ENCODE measurements around the gene GDAP2. TPM values are rescaled to one million over a fixed set of nuclear protein-coding genes. Genes with fewer than 3 reads are reported as not detected.

GDAP2 gene
- total RNA-seq, 1 experiment from 2014 or later = 18.8 TPM

- Mint-ChIP-seq H3K4me1 (ENCODE audit: low read depth, unreplicated experiment) (no peaks in the 10 kb centered on the region), H3K4me3 (ENCODE audit: low read depth, unreplicated experiment) (no peak overlapping the region), H3K9me3 (ENCODE audit: low read depth, unreplicated experiment) (no peaks in the 10 kb centered on the region), H3K36me3 (ENCODE audit: insufficient read depth, unreplicated experiment) (no peaks in the 10 kb centered on the region), H3K27me3 (ENCODE audit: unreplicated experiment) (no peaks in the 10 kb centered on the region), H3K27ac (ENCODE audit: unreplicated experiment) (no peak overlapping the region)
- CTCF ChIA-PET = no interaction called here
- BruUV-seq (replicated peaks) = no TSS peak
- no peak for DNase-seq
- intact Hi-C loops (cut with micrococcal nuclease; ENCODE audit: unreplicated experiment) = loop anchor here (10.0 kb wide), 1 partner anchor 59 kb away; no protein-coding TSS in a partner anchor
- no peak for TF ChIP-seq CTCF (IDR thresholded peaks at IDR 0.05; ENCODE audit: unreplicated experiment)
Observed at GRCh38 chr1:117886101-117886795, 43.2 kb downstream of the GDAP2 start.

GRCh38 chr1:117883616-117884015 lies 45.8 kb downstream of the GDAP2 start:
- Mint-ChIP-seq H3K4me3 (ENCODE audit: low read depth, unreplicated experiment) (no peak overlapping the region), H3K9me3 (ENCODE audit: low read depth, unreplicated experiment) (no peaks in the 10 kb centered on the region), H3K36me3 (ENCODE audit: insufficient read depth, unreplicated experiment) (no peaks in the 10 kb centered on the region), H3K27me3 (ENCODE audit: unreplicated experiment) (no peaks in the 10 kb centered on the region), H3K27ac (ENCODE audit: unreplicated experiment) (no peak overlapping the region), H3K4me1 (ENCODE audit: low read depth, unreplicated experiment) (no peaks in the 10 kb centered on the region)
- CTCF ChIA-PET = no interaction called here
- no TSS peak for BruUV-seq (replicated peaks)
- no peak for DNase-seq
- intact Hi-C loops (cut with micrococcal nuclease; ENCODE audit: unreplicated experiment) = loop anchor here (10.0 kb wide), 1 partner anchor 61 kb away; no protein-coding TSS in a partner anchor
- TF ChIP-seq CTCF (IDR thresholded peaks at IDR 0.05; ENCODE audit: unreplicated experiment) = no peak

GRCh38 chr1:117879284-117879683 lies 50.1 kb downstream of the GDAP2 start:
- intact Hi-C loops (cut with micrococcal nuclease; ENCODE audit: unreplicated experiment) = no loop called here
- Mint-ChIP-seq H3K36me3 (ENCODE audit: insufficient read depth, unreplicated experiment) (peaks cover 9% of the 10 kb centered on the region), H3K9me3 (ENCODE audit: low read depth, unreplicated experiment) (peaks cover 3% of the 10 kb centered on the region), H3K27ac (ENCODE audit: unreplicated experiment) (no peak overlapping the region), H3K27me3 (ENCODE audit: unreplicated experiment) (no peaks in the 10 kb centered on the region), H3K4me3 (ENCODE audit: low read depth, unreplicated experiment) (no peak overlapping the region), H3K4me1 (ENCODE audit: low read depth, unreplicated experiment) (no peaks in the 10 kb centered on the region)
- TF ChIP-seq CTCF (IDR thresholded peaks at IDR 0.05; ENCODE audit: unreplicated experiment) = no peak
- CTCF ChIA-PET = interaction anchor here (0.6 kb wide), 1 partner anchor 15 kb away, joined by 3 read pairs; no protein-coding TSS in a partner anchor
- DNase-seq = no peak
- BruUV-seq (replicated peaks) = no TSS peak

- TF ChIP-seq CTCF (IDR thresholded peaks at IDR 0.05; ENCODE audit: unreplicated experiment) = no peak
- Mint-ChIP-seq H3K36me3 (ENCODE audit: insufficient read depth, unreplicated experiment) (peaks cover 9% of the 10 kb centered on the region), H3K27me3 (ENCODE audit: unreplicated experiment) (no peaks in the 10 kb centered on the region), H3K9me3 (ENCODE audit: low read depth, unreplicated experiment) (peaks cover 8% of the 10 kb centered on the region), H3K27ac (ENCODE audit: unreplicated experiment) (no peak overlapping the region), H3K4me3 (ENCODE audit: low read depth, unreplicated experiment) (no peak overlapping the region), H3K4me1 (ENCODE audit: low read depth, unreplicated experiment) (no peaks in the 10 kb centered on the region)
- CTCF ChIA-PET = no interaction called here
- DNase-seq = no peak
- BruUV-seq (replicated peaks) = no TSS peak
- intact Hi-C loops (cut with micrococcal nuclease; ENCODE audit: unreplicated experiment) = no loop called here
Observed at GRCh38 chr1:117877823-117878222, 51.6 kb downstream of the GDAP2 start.
